ENCODE measurements around the gene UBE3C. TPM values are rescaled to one million over a fixed set of nuclear protein-coding genes. Genes with fewer than 3 reads are reported as not detected.

The UBE3C gene
- polyA plus RNA-seq, 1 donor from 2014 or later, result 39.0 TPM

DNA sequence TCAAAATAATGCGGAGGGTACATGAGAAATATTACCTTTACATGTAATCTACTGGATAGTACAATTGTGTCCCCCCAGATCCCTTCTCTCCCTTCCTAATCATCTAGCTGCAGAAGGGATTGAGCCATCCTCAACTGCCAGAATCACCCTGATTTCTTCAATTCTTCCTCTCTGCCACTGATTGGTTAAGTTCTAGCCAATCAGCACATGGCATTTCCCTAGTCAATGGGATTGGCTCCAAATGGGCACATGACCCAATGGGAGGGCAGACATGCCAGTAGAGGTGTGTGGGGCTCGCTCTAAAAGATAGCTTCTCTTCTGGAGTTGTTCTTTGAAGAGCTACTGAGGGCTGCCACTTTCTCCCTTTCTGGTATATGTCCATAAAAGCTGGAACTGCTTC is 20.9 kb upstream of the UBE3C start:
- Histone ChIP-seq H3F3A (ENCODE audit: insufficient read depth, low read length, poor library complexity, severe bottlenecking) (no peaks in the 10 kb centered on the region), H3K9me3 (ENCODE audit: low read length) (no peaks in the 10 kb centered on the region), H3K36me3 (ENCODE audit: insufficient read depth, low read length) (no peaks in the 10 kb centered on the region), H3K27me3 (ENCODE audit: insufficient read depth, low read depth, low read length) (no peaks in the 10 kb centered on the region), H2AFZ (ENCODE audit: low read depth, low read length) (no peak overlapping the region), H3K27ac (ENCODE audit: low read length) (no peak overlapping the region), H3K4me2 (ENCODE audit: low read length) (no peak overlapping the region), H3K4me3 (ENCODE audit: low read length) (no peak overlapping the region), H4K20me1 (ENCODE audit: insufficient read depth) (no peaks in the 10 kb centered on the region), H3K9ac (ENCODE audit: low read length) (no peak overlapping the region), H3K9me2 (ENCODE audit: insufficient read depth, low read length) (no peaks in the 10 kb centered on the region), H3K79me2 (replicated peaks; ENCODE audit: insufficient read depth, low read length) (no peaks in the 10 kb centered on the region)
- TF ChIP-seq TAF1 (IDR thresholded peaks at IDR 0.05; ENCODE audit: low read depth) (no peak), EZH2 (IDR thresholded peaks at IDR 0.05; ENCODE audit: borderline replicate concordance, insufficient read depth, low read length, poor library complexity, severe bottlenecking) (no peak), POLR2AphosphoS5 (IDR thresholded peaks at IDR 0.05) (no peak), EP300 (conservative IDR thresholded peaks at IDR 0.05; ENCODE audit: poor library complexity, severe bottlenecking) (no peak), SMC3 (conservative IDR thresholded peaks at IDR 0.05; ENCODE audit: poor library complexity) (no peak), MXI1 (conservative IDR thresholded peaks at IDR 0.05; ENCODE audit: poor library complexity, severe bottlenecking) (no peak), RAD21 (conservative IDR thresholded peaks at IDR 0.05) (no peak)
- TF ChIP-seq, protein P1, sequence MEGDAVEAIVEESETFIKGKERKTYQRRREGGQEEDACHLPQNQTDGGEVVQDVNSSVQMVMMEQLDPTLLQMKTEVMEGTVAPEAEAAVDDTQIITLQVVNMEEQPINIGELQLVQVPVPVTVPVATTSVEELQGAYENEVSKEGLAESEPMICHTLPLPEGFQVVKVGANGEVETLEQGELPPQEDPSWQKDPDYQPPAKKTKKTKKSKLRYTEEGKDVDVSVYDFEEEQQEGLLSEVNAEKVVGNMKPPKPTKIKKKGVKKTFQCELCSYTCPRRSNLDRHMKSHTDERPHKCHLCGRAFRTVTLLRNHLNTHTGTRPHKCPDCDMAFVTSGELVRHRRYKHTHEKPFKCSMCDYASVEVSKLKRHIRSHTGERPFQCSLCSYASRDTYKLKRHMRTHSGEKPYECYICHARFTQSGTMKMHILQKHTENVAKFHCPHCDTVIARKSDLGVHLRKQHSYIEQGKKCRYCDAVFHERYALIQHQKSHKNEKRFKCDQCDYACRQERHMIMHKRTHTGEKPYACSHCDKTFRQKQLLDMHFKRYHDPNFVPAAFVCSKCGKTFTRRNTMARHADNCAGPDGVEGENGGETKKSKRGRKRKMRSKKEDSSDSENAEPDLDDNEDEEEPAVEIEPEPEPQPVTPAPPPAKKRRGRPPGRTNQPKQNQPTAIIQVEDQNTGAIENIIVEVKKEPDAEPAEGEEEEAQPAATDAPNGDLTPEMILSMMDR (IDR thresholded peaks at IDR 0.05; ENCODE audit: poor library complexity, severe bottlenecking), result no peak
- TF ChIP-seq, protein P2, sequence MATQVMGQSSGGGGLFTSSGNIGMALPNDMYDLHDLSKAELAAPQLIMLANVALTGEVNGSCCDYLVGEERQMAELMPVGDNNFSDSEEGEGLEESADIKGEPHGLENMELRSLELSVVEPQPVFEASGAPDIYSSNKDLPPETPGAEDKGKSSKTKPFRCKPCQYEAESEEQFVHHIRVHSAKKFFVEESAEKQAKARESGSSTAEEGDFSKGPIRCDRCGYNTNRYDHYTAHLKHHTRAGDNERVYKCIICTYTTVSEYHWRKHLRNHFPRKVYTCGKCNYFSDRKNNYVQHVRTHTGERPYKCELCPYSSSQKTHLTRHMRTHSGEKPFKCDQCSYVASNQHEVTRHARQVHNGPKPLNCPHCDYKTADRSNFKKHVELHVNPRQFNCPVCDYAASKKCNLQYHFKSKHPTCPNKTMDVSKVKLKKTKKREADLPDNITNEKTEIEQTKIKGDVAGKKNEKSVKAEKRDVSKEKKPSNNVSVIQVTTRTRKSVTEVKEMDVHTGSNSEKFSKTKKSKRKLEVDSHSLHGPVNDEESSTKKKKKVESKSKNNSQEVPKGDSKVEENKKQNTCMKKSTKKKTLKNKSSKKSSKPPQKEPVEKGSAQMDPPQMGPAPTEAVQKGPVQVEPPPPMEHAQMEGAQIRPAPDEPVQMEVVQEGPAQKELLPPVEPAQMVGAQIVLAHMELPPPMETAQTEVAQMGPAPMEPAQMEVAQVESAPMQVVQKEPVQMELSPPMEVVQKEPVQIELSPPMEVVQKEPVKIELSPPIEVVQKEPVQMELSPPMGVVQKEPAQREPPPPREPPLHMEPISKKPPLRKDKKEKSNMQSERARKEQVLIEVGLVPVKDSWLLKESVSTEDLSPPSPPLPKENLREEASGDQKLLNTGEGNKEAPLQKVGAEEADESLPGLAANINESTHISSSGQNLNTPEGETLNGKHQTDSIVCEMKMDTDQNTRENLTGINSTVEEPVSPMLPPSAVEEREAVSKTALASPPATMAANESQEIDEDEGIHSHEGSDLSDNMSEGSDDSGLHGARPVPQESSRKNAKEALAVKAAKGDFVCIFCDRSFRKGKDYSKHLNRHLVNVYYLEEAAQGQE (IDR thresholded peaks at IDR 0.05; ENCODE audit: borderline replicate concordance), result no peak

DNA sequence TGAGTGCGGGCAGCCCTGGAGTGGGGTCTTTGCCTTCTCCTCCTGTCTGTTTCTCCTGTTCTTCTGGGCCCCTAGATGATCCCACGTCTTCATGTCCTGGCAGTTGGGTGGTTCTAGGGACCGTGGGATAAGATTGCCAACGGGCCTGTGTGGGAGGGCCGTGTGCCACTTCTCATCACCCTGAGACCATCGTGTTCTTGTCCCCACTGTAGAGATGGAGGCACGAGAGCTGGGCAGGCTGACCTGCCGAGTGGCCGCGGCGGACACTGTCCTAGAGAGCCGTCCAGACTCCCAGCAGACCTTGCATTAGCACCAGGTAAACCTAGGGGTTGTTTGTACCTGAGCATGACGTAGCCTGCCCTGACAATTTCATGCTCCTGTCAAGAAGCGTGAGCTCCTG is 18.5 kb upstream of the UBE3C start:
- H3K4me2 ChIP-seq (ENCODE audit: low read length), result no peak overlapping the region
- TF ChIP-seq EP300 (conservative IDR thresholded peaks at IDR 0.05; ENCODE audit: poor library complexity, severe bottlenecking), result no peak
- no peak for TF ChIP-seq TAF1 (IDR thresholded peaks at IDR 0.05; ENCODE audit: low read depth)
- TF ChIP-seq EZH2 (IDR thresholded peaks at IDR 0.05; ENCODE audit: borderline replicate concordance, insufficient read depth, low read length, poor library complexity, severe bottlenecking), result no peak
- TF ChIP-seq, protein P1 (IDR thresholded peaks at IDR 0.05; ENCODE audit: poor library complexity, severe bottlenecking), result no peak
- TF ChIP-seq RAD21 (conservative IDR thresholded peaks at IDR 0.05), result no peak
- TF ChIP-seq, protein P2 (IDR thresholded peaks at IDR 0.05; ENCODE audit: borderline replicate concordance), result no peak
- no peak for TF ChIP-seq POLR2AphosphoS5 (IDR thresholded peaks at IDR 0.05)
- TF ChIP-seq MXI1 (conservative IDR thresholded peaks at IDR 0.05; ENCODE audit: poor library complexity, severe bottlenecking), result no peak
- TF ChIP-seq SMC3 (conservative IDR thresholded peaks at IDR 0.05; ENCODE audit: poor library complexity), result no peak
- no peak overlapping the region for H3K27ac ChIP-seq (ENCODE audit: low read length)
- no peak overlapping the region for H3K9ac ChIP-seq (ENCODE audit: low read length)
- H3K36me3 ChIP-seq (ENCODE audit: insufficient read depth, low read length), result no peaks in the 10 kb centered on the region
- no peak overlapping the region for H2AFZ ChIP-seq (ENCODE audit: low read depth, low read length)
- no peaks in the 10 kb centered on the region for H3K27me3 ChIP-seq (ENCODE audit: insufficient read depth, low read depth, low read length)
- no peaks in the 10 kb centered on the region for H4K20me1 ChIP-seq (ENCODE audit: insufficient read depth)
- no peaks in the 10 kb centered on the region for H3K9me2 ChIP-seq (ENCODE audit: insufficient read depth, low read length)
- no peaks in the 10 kb centered on the region for H3K9me3 ChIP-seq (ENCODE audit: low read length)
- no peaks in the 10 kb centered on the region for H3K79me2 ChIP-seq (replicated peaks; ENCODE audit: insufficient read depth, low read length)
- H3F3A ChIP-seq (ENCODE audit: insufficient read depth, low read length, poor library complexity, severe bottlenecking), result no peaks in the 10 kb centered on the region
- no peak overlapping the region for H3K4me3 ChIP-seq (ENCODE audit: low read length)

All from neural cell (in vitro differentiated cells).